HG03558 (cell line): ENCODE measurements around the gene XAGE2.
"Not testable (repeated sequence)": the region's sequence is repeated elsewhere in the genome, so short reads cannot be mapped to it uniquely, and the experiment has no call there.

Experiments
- ATAC-seq: cut with Tn5 transposase; IDR thresholded peaks from one replicate; pipeline ENCODE4 v1.9.1; 2021; ENCODE audit warnings: moderate number of reproducible peaks; ENCODE audit not compliant: unreplicated experiment; ENCODE audit errors: extremely low read depth

The XAGE2 gene, protein sequence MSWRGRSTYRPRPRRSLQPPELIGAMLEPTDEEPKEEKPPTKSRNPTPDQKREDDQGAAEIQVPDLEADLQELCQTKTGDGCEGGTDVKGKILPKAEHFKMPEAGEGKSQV

DNA sequence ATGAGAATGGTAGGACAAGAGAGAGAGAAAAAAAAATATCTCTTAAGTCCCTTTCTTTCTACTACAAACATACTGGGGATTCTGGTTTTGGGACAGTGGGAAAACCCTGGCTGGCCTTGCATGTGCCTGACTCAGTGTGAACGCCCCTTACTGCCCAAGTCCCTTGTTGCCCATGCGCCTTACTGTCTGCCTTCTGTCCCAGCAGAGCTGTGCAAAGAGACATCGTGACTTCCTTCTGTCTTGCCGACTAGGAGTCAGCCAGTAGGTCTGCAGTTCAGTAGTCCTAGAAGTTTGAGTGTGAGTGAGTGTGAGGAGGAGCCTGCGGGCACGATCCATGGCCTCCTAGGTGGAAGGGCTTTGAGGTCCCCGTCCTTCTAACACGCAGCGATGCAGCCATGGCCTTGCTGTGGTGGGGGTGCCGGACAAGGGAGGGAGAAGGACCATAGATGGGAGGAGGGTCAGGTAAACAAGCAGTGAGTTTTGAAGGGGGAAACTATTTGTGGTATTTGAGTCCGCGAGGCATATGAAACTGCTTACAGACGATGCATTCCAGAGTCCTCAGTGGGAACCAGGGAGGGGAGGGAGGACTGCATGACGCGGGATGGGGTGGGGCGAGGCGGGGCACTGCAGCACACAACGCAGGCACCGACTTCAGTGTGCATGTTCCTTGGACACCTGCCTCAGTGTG lies at the start of gene XAGE2:
Gene XAGE2 (plus strand): TSS at position 654 of the 688 bp plus-strand sequence. CDS start 994 bp downstream, outside the sequence.
- ATAC-seq: no peak

DNA sequence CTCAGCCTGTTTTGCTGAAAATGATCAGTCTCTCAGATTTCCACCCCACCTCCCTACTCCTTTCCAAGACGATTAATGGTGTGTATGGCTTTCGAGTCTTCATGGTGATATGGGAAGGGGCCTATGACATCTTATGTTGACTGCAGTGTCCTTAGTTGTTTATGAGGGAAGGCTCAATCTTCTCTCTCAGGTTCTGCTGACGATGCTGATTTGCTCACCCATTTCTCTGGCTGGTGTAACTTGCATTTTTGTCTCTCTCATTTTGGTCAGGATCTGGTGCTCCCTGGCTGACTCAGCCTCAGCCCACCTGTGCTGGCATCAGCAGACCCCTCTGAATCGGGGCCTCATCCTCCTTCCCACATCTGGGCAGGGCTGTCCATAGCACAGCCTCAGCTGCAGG lies 31.4 kb upstream of the XAGE2 start:
- ATAC-seq: no peak

DNA sequence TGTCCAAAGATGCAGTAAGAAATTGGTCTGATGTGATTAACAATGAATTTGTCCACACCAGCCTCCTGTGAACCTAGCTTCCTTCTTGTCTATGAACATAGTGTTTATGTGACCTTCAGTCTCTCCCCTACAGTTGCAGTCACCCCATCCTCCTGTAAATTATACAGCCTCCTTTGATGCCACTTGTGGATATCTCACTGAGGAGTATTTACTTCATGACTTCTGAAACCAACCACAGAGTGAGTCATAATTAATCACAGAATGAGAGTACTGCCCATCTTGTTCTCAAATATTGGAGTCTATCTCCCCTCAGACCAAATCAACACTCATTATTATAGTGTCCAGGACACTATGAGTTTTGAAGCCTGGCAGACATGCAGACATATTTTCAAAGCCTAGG lies 27.3 kb upstream of the XAGE2 start:
- no peak for ATAC-seq

DNA sequence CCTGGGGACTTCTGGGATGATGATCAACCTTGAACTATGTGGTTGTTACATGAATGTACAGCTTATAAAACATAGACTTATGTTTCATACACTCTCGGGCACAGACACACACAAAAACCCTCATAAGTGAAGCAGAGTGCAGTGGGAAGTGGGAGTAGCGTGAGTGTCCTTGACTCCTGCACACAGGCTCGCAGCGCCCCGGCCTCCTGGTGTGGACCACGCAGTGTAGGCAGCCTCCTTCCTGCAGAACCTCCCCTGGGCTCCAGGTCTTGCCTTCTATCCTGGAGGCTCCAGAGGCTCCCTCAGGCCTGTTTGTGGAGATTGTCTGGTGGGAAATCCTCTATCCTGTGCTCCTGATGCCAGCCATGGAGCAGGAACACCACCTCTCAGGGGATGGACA lies 25.7 kb upstream of the XAGE2 start:
- ATAC-seq: not testable (repeated sequence)

DNA sequence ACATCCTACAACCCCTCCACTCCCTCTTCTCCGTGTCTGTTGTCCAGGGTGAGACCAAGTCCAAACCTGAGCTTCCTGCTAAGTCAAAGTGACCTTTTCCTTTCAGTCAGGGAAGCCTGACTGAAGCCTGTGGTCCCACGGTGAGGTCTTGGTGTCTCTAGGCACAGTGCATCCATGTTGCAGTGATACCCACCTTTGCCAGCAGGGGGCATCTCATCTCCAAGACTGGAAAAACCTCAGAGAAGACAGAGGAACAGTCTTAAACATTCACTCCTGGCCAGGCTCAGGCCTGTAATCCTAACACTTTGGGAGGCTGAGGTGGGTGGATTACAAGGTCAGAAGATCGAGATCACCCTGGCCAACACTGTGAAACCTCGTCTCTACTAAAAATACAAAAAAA lies 23.4 kb upstream of the XAGE2 start:
- not testable (repeated sequence) for ATAC-seq

DNA sequence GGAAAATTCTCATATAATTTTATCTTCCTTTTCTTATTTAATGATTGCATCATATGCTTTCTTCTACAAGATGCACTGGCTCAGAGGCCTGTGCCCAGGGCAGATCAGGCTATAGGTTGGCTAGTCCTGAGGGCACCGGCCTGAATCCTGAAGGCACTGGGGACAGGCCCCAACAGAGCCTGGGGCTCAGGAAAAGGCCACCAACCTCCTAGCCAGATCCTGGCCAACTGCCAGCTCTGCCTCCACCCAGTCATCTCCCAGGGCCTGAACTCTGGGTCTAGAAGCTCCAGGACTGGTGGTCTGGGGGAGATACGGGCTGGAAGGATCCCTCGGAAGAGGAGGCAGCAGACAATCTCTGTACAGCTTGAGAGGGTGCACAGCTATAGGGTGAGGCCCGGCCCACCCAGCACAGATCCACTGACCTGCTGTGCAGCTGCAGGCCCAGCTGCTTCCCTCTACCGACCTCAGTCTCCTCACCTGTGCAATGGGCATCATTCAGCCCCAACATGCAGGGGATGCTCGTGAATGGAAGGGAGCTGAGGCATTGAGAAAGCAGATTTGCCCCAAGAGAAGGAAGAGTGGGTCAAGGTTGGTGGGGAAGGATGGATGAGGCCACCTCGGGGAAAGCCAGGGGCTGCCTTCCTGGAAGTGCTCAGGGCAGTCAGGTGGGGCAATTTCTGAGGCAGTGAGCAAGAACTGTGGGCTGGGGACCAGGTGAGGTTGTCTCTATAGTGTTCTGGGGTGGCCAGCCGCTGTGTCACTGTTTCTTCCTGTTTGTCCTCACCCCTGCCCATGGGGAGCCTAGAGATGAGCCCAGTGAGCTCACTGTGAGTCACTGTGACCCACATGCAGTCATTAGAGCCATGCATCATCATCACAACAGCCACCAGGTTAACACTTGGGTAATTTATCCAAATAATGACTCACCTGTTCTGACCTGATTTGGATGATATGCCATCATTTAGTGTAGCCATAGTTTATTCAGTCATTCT lies 22.4 kb upstream of the XAGE2 start:
- ATAC-seq: no peak

DNA sequence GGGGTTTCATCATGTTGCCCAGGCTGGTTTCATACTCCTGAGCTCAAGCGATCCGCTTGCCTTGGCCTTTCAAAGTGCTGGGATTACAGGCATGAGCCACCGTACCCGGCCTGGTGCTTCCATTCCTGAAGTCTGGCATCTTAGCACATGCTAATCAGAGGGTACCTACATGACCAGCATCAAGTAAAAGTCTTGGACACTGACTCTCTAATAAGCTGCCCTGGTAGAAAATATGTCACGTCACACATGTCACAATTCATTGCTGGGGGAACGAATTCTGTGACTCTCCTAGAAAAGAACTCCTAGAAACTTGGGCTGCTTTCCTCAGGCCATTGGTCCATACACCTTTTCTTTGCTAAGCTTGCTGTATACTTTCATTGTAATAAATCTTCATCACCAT lies 19.1 kb upstream of the XAGE2 start:
- no peak for ATAC-seq

DNA sequence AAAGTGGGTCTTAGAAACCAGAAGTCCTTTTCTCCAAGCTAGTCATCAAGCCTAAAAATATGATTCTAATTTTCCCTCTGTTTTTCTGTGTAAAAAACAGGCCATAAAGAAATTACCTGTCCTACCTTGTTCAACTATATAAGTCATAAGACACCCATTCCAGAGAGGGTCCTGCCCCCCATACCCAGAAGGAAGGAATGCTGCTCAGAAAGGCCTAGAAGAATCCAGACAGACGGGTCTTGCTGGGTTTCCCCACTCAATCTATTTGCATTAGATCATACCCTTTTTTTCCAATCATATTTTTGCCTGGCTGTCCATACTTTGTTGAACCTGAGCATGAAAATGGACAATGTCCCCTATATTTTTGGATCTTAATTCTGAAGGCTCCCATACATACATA lies 16.3 kb upstream of the XAGE2 start:
- ATAC-seq: no peak

DNA sequence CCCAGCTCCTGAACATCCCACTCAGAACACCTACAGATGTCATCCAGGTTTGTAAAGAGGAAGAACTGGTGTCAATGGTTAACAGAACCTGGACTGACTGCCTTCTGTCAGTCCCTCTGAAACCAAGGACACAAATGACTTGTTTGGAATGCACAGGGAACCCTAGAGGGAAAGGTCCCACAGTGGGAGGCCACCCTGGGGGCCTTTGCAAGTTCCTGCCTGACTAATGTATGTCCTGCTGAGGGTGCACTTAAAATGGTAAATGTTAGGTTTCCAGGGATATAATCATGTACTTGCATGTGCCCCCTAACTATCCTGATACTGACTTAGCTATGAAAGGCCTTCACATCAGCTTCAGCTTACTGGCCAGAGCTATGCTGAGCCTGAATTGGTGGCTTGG lies 15.0 kb upstream of the XAGE2 start:
- ATAC-seq: no peak

DNA sequence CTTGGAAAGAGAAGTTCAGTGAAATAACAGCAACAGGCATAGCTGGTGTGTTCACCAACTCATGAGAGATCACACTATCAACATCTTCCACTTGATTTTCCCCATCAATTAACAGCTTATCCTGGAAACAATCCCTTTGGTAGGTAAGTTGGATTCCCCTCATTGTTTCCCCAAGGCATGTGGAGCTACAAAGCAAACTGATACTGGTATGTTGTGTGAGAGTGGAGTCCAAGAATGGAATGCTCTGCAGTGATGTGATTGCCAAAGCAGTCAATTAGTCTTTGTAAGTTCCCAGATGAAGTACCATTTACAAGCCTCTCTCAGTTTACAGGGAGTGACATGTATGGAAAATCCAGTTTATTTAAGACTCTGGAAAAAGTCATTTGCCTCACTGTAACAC lies 13.7 kb upstream of the XAGE2 start:
- ATAC-seq: no peak

DNA sequence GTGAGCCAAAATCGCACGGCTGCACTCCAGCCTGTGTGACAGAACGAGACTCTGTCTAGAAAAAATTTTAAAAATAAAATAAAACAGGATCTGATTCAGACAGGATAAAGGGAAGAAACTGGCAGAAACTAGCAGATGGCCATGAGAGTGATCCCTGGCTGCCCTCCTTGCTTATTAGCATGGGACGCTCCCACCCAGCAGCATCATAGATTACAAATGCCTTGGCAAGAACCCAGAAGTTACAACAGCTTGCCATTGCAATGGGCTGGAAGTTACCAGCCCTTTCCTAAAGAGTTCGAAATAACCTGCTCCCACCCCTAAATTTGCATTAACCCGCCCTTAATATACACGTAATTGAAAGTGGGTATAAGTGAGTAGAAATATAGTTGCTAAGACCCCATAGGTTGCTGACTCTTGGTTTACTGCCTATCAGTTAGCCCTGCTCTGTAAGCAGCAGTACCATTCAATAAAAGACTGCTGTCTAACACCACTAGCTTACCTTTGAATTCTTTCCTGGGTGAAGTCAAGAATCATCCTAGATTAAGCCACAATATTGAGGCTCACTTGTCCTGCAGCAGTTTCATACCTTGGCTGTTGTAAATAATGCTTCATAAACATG lies 9.1 kb upstream of the XAGE2 start:
- no peak for ATAC-seq

DNA sequence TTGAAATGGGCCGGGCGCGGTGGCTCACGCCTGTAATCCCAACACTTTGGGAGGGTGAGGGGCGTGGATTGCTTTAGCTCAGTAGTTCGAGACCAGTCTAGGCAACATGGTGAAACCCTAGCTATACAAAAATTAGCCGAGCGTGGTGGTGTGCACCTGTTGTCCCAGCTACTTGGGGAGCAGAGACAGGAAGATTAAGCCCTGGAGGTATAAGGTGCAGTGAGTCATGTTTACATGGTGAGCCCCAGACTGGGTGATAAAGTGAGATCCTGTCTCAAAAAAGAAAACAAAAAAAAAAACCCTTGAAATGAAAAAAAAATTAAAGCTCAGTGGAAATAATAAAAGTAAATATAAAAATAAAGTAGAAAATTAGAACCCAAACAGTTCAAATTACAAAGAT lies 6.9 kb upstream of the XAGE2 start:
- ATAC-seq: no peak

DNA sequence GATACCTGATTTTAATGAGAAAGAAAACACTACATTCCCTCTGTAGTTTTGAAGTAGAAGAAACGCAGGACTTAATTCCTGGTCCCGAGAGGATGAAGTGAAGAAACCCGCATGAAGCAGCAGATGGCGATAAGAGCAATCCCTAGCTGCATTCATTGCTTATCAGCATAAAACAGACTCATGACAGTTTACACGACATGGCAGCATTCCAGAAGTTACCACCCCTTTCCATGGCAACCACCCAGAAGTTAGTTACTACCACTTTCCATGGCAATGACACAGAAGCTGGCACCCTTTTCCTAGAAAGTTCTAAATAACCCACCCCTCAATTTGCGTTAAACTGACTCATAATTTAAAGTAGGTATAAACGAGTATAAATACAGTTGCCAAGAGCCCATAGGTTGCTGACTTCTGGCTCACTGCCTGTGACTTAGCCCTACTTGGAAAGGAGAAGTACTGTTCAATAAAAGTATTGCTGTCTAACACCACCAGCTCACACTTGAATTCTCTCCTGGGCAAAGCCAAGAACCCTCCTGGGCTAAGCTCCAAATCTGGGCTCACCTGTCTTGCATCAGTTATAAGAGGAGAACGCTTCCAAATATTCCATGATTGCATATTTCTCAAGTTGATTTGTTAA lies 5.5 kb upstream of the XAGE2 start:
- no peak for ATAC-seq

DNA sequence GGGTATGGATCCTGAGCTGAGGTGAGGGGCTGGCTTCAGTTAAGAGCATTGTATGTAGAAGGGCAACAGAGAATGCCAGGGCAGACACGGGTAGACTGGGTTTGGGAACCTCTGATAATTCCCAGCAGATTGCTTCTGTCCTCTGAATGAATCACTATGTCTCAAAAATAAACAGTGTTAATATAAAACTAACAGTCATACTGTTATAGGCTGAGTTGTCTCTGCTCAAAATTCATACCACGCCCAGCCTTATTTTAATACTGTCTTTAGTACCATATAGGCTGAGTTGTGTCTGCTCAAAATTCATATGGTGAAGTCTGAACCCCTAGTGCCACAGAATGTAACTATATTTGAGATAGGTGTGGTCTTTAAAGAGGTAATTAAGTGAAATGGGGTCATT lies 10.0 kb downstream of the XAGE2 start:
- ATAC-seq: no peak

DNA sequence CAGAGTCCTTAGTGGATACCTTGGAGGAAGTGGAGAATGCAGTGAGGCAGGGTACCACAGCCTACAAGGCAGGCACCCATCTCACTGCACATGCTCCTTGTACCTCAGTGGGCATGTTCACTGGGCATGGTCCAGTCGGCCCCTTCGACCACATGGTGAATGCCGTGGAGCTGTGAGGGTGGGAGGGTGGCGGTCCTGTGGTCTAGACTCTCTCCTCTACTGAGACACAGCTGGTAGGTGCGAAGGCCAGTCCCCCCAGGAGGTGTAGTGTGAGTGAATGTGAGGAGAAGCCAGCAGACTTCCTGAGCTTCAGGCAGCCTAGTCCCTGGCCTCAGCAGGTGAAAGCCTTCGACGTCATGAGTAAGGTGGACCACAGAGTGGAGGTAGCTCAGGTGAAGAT lies 12.2 kb downstream of the XAGE2 start:
- no peak for ATAC-seq

DNA sequence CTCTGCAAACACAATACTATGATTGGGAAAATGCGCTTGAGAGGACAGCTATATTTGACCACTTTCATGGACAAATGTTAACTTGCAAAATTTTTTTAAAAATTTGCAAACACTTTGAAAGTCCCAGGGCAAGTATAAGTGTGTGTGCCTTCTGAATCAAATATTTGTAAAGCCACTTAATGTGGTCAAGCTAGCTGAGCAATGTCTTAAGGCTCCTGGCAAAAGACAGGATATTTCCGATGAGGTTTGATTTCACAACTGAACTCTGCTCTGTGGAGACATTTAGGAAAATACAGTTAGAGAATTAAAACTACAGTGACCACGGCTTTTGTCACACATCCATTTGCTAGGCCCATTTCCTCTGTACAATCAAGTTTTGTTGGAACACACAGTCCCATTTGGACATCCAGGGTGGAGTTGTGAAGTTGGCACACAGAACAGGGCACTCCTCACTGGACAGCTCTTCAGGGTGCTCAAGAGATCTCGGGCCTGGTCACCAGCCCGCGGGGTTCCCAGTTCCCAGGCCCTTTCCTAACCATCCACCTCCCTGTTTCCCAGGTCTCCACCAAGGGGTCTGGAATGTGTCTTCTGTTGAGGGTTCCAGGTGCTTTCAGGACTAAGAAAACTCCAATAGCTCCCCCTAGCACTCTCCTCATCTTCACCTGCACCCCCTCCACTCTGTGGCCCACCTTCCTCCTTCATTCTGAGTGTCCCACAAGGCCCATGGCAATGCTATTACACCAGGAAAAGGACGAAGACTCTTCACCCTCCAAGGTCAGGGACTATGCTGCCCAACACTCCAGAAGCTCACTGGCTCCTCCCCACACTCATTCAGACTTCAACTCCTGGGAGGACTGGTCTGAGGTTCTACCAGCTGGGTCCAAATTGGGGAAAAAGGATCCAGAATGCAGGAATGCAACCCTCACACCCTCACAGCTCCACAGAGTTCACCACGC lies 41.9 kb downstream of the XAGE2 start:
- no peak for ATAC-seq

DNA sequence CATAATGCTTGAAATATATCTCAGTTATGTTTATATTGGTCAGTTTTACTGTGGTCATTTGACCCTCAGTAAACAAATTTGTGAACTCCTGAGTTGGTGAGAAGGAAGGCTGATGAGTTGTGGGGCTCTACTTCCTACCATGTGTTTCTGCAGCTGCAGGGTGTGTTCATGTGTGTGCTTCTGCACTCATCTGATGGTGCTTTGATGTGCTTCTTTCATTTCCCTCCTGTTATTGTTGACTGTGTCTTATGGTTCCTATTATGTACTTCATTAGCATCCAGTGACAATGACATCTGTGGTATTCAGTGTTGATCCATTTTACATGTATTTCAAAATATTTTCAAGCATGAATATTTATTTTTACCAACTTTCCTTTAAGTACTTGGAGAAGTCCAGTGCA lies 46.5 kb downstream of the XAGE2 start:
- ATAC-seq: no peak

DNA sequence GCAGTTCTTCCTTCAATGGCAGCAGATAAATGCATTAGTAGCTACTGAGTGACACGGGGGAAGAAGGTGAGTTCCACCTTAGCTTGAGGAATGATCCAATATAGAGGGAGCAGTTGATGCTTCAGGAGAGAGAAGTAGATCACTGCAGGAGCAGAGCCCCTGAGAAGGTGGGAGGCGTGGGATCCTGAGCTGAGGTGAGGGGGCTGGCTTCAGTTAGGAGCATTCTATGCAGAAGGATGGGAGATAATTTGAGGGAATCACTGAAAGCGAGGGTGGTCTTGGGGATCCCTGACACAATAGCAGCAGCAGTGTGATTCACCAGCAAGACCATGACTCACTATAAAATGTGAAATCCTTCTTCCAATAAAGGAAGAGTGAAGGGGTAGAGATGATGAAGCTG lies 48.0 kb downstream of the XAGE2 start:
- ATAC-seq: no peak

DNA sequence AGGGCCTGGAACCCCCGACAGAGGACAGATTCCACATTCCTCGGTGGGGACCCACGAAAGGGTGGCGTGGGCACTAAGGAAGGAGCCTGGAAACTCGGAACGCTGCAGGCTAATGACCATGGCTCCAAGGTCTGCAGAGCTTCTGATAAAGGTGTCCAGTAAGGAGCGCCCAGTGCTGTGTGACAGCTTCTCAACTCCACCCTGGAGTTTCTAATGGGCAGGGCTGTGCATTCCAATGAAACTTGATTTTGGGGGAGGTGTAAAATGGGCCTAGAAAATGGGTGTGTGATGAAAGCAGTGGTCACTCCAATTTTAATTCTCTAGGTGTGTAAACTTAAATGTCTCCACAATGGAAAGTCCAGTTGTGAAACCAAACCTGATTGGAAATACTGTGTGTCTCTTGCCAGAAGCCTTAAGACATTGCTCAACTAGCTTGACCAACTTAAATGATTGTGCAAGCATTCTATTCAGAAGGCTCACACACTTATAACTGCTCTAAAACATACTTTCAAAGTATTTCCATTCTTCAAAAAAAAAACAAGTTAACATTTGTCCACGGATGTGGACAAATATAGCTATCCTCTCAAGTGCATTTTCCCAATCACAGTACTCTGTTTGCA lies 52.1 kb downstream of the XAGE2 start:
- no peak for ATAC-seq
